Right lobe of liver (tissue), 6 donors: Measurements from ENCODE around the gene RNH1. TPM values are rescaled to one million over a fixed set of nuclear protein-coding genes. Genes with fewer than 3 reads are reported as not detected.
A peak's percentile ranks its signal among the peaks of the same experiment; 100 is the strongest.

ENCODE experiments used
- ATAC-seq, 4 donors: fragments of 200-7000 bp; cut with Tn5 transposase; one replicate each; pipeline ENCODE4 v1.9.1; 2020; ENCODE audit warnings: mild to moderate bottlenecking in 4 of 4, moderate library complexity in 4 of 4
- DNase-seq, 3 donors: peaks; one replicate each; pipeline ENCODE4 v3.0.0-alpha.2; 2020
- H3K27ac ChIP-seq, 3 donors: fragments of 200-600 bp; one replicate each; pipeline ENCODE4 v1.8.0; 2022
- H3K27me3 ChIP-seq, 2 donors: fragments of 200-600 bp; one replicate each; pipeline ENCODE4 v1.8.0; 2022
- H3K36me3 ChIP-seq, 4 donors: fragments of 200-600 bp; sonication (generic) in 1 of 4; one replicate each; pipeline versions ENCODE4 v1.5.1 to v1.8.0; 2017 to 2022; ENCODE audit warnings: control low read depth in 1 of 4
- H3K4me1 ChIP-seq, 4 donors: fragments of 200-600 bp; sonication (generic) in 1 of 4; one replicate each; pipeline versions ENCODE4 v1.5.1 to v1.8.0; 2017 to 2022; ENCODE audit warnings: control low read depth in 1 of 4
- H3K4me3 ChIP-seq, 3 donors: fragments of 200-600 bp; one replicate each; pipeline ENCODE4 v1.8.0; 2022
- H3K9me3 ChIP-seq, 4 donors: fragments of 200-600 bp; sonication (generic) in 1 of 4; one replicate each; pipeline versions ENCODE4 v1.5.1 to v1.8.0; 2017 to 2022; ENCODE audit warnings: control low read depth in 1 of 4
- POLR2A ChIP-seq: fragments of 450-650 bp; IDR thresholded peaks from one replicate; pipeline ENCODE4 v1.6.1; 2017; ENCODE audit warnings: antibody characterized with exemption, mild to moderate bottlenecking
- WGBS: methylation state at CpG from one replicate; pipeline ENCODE4 v1.1.6; 2018; ENCODE audit warnings: low coverage, low lambda C conversion rate; ENCODE audit not compliant: insufficient coverage; ENCODE audit errors: missing lambda C conversion rate; 5-methylcytosine and 5-hydroxymethylcytosine counted together
- intact Hi-C, 2 donors: fragments of 100-400 bp; cut with DNase I; formaldehyde crosslinking; loops; one replicate each; pipeline versions ENCODE4 v1.11.2 to v1.14.1; 2022
- total RNA-seq, 6 experiments: library from RNA; depleted of rRNA in 2 of 6; stranded (reverse); fragments of >200 nt in 2 of 6; fragmentation: NEBNext Ultra II Directional in 3 of 6; extraction: Animal tissue kit (Norgen Biotek cat#: 25700) in 3 of 6; gene quantifications; one replicate each; pipeline versions ENCODE4 v1.1.0 to v1.2.4, GENCODE V29; 2016 to 2023
- TF ChIP-seq, protein P1 (sequence below), 4 donors: fragments of 200-600 bp in 3 of 4; fragments of 450-650 bp in 1 of 4; IDR thresholded peaks; one replicate each; pipeline versions ENCODE4 v1.5.1 to v1.8.0; 2016 to 2022; ENCODE audit warnings: antibody characterized with exemption in 4 of 4, mild to moderate bottlenecking in 2 of 4
- donor health status: DM: no; HTN: yes; CAD: no.
- donor health status: DM: no; HTN: no; CAD: no.
- donor health status: DM: no; HTN: no; CAD: no.
- donor health status: DM: no; HTN: yes; CAD: no.
- donor health status: DM: no; HTN: yes; CAD: no.

RNH1 gene
- total RNA-seq, 6 experiments from 2014 or later = 66.4 to 135 (median 76.2) TPM

DNA sequence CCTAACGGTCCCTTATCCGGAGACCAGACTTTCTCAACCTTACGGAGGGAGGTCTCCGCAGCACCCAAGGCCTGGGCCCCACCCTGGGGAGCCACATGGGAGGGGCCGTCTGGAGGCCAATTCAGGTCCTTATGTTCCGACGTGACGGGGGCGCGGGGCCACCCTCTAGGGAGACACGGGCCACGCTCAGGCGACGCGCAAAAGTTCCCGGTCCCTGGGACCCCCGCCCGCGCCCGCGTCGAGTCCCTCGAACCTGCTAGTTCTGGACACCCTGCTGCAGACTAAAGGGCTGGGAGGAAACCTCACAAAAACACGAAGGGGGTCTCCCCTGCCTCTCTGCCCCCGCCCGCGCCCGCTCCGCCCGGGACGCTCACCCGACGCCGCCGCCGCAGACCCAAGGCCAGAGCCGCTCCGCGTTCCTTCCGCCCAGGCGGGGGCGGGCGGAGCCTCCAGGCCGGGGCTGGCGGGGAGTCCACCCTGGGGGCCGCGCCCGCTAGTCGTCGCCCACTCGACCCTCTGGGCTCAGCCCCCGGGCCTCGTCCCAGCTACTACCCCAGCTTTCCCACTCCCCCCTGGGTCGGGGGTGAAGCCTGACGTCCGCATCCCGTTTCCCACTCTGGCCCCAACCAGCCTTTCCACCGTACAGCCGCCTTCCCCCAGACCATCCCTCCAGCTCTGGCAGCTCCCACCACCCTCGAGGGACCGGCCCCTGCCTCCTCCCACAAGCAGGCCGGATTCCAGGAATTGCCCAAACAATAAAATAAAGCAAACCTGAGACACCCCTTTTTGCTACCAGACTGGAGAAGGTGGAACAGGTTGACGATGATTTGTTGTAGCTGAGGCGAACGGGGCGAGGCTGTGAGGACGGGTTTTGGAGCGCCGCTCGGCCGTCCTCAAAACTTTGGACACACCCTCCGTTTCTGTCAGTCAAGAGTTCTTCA, 2.7 kb downstream of the RNH1 start:
- Histone ChIP-seq H3K27ac (peak overlapping the region in 2 of 3 donors; percentile 50 to 54), H3K4me1 (peaks cover 0 to 21% (median 8%) of the 10 kb centered on the region in 4 donors), H3K36me3 (peaks cover 7 to 22% (median 18%) of the 10 kb centered on the region in 4 donors), H3K27me3 (no peaks in the 10 kb centered on the region), H3K9me3 (no peaks in the 10 kb centered on the region), H3K4me3 (peak overlapping the region; percentile 16 to 45 (median 35))
- 33% methylated on average over 13 of the region's 72 CpGs for WGBS
- TF ChIP-seq, protein P1, sequence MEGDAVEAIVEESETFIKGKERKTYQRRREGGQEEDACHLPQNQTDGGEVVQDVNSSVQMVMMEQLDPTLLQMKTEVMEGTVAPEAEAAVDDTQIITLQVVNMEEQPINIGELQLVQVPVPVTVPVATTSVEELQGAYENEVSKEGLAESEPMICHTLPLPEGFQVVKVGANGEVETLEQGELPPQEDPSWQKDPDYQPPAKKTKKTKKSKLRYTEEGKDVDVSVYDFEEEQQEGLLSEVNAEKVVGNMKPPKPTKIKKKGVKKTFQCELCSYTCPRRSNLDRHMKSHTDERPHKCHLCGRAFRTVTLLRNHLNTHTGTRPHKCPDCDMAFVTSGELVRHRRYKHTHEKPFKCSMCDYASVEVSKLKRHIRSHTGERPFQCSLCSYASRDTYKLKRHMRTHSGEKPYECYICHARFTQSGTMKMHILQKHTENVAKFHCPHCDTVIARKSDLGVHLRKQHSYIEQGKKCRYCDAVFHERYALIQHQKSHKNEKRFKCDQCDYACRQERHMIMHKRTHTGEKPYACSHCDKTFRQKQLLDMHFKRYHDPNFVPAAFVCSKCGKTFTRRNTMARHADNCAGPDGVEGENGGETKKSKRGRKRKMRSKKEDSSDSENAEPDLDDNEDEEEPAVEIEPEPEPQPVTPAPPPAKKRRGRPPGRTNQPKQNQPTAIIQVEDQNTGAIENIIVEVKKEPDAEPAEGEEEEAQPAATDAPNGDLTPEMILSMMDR (IDR thresholded peaks at IDR 0.05) = no peak
- no peak for TF ChIP-seq POLR2A
- intact Hi-C loops = no loop called here
- peak in 1 of 3 donors; percentile 38 for DNase-seq
- no peak for ATAC-seq

DNA sequence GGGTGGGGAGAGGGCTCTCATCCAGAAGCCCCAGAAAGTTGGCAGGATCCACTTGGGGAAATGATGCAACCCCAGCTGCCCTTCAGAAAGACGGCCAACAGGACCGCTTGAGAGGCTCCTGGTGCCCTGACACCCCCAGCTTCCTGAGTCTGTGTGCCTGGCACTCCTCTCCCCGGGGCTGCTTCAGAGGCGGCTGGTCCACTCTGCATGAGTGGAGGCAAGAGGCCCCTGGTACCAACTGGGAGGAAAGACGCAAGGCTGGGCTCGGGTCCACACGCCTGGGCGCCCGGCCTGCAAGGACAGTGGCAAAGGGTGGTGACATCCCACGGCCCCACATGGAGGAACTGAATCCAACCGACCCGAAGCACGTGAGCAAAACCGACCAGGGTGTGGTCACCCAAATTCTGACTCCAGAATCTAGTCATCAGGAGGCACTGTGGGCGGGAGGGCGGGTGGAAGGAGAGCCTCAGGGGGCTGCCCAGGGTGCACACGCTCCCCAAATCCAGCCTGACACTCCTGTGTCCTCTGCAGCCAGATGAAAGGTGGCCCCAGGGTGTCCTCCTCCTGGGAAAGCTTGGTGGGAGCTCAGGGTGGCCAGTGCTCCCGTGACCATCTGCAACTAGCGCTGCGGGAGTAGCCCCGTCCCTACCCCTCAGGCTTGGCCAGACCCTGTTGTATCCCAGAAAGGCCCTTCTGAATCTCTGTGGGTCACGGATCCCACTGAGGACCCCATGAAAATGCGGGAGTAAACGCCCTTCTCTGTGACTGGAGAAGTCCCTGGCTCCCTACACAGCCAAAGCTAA, 3.7 kb downstream of the RNH1 start:
- Histone ChIP-seq H3K27me3 (no peaks in the 10 kb centered on the region), H3K4me1 (peaks cover 0 to 21% (median 8%) of the 10 kb centered on the region in 4 donors), H3K27ac (peak overlapping the region in 2 of 3 donors; percentile 50 to 54), H3K4me3 (peak overlapping the region; percentile 16 to 45 (median 35)), H3K36me3 (peaks cover 7 to 32% (median 26%) of the 10 kb centered on the region in 4 donors), H3K9me3 (no peaks in the 10 kb centered on the region)
- DNase-seq (peak in 2 of 3 donors; percentile 62 to 68), ATAC-seq (no peak)
- no peak for TF ChIP-seq POLR2A
- TF ChIP-seq, protein P1 (IDR thresholded peaks at IDR 0.05) = no peak
- WGBS = 55% methylated on average over 14 of the region's 24 CpGs
- intact Hi-C loops = no loop called here

DNA sequence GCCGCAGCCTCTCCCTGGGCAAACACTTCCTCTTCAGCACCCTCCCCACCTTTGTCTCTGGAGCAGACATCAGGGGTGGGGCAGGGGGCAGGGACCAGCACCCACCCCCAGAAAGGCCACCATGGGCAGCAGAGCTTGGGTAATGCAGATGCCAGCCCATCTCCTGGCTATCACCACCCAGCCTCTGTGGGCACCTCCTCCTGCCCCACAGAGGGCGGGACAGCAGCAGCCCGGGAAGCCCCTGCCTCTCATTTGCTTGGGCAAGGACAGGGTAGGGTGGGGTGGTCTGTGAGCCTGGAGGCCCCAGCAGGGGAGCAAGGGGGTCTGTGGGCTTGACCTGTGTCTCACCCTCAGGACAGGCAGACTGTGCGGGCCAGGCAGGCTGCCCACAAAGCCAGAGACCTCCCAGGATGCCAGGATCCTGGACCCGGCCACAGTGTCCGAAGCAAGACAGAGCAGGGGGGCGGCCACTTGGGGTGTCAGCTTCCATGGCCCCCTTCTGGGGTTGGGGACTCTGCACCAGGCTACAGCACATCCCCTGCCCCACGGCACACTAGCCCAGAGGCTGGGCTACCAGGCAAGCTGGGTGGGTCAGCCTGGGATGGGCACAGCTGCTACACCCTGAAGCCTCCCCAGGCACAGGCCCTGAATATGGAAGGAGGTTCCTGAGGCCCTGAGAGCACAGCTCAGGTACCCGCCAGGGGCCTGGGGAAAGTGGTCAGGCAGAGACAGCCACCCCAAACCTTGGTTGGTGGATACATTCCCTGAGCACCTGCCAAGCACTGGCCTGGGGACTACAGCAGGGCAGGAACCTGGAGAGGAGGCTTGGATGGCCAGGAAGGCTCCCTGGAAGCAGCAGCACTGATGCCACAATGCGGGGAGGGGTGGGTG, 4.5 kb downstream of the RNH1 start:
- ATAC-seq (no peak), DNase-seq (no peak)
- Histone ChIP-seq H3K36me3 (peaks cover 7 to 40% (median 33%) of the 10 kb centered on the region in 4 donors), H3K27ac (no peak overlapping the region), H3K4me3 (no peak overlapping the region), H3K9me3 (no peaks in the 10 kb centered on the region), H3K27me3 (no peaks in the 10 kb centered on the region), H3K4me1 (peaks cover 0 to 21% (median 5%) of the 10 kb centered on the region in 4 donors)
- TF ChIP-seq, protein P1 (IDR thresholded peaks at IDR 0.05) = no peak
- TF ChIP-seq POLR2A = no peak
- intact Hi-C loops = no loop called here
- no CpG with 5 or more reads among the region's 10 CpGs for WGBS
